ENCODE data around the gene CDCA7L. TPM values are rescaled to one million over a fixed set of nuclear protein-coding genes. Genes with fewer than 3 reads are reported as not detected.

The CDCA7L gene
- polyA plus RNA-seq, 1 donor (not counting 4 experiments of a cell fraction or from before 2014, with no cell fraction given): 31.8 TPM

DNA sequence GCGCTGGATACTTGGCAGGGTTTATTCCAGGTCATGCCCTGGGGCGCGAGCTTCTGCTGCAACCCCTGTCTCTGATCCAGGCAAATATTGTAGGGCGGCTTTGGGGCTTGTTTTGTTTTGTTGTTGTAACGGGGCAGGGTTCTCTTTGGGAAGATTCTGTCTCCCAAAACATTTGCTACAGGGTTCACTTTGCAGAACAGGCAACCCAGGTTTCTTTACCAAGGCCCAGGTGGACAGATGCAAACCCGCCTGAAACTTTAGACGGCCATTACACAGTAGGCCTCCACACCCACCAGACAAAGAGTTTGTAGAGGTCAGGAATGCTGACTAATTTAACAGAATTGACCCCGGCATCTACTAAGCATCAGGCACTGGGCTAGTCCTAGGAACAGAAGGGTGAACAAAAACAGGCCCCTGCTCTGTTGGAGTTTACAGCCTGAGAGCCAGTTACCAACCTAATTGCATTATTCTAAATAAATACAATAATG is 567 bp upstream of the CDCA7L start:
- Histone ChIP-seq H2AFZ (ENCODE audit: control insufficient read depth, low read length) (no peak overlapping the region), H3K4me2 (ENCODE audit: control insufficient read depth, extremely low read depth, insufficient read depth, low read depth, low read length) (peak overlapping the region; percentile 98), H3K9me1 (ENCODE audit: control insufficient read depth, extremely low read depth, insufficient read depth, low read length) (no peaks in the 10 kb centered on the region), H3K27ac (ENCODE audit: control insufficient read depth, insufficient read depth, low read length) (peak overlapping the region; percentile 94), H3K4me1 (ENCODE audit: control insufficient read depth, extremely low read depth, insufficient read depth, low read length) (peaks cover 31% of the 10 kb centered on the region), H3K9ac (ENCODE audit: control insufficient read depth, extremely low read depth, insufficient read depth, low read length) (peak overlapping the region; percentile 90), H3K36me3 (ENCODE audit: control insufficient read depth in 2 of 2, extremely low read depth in 1 of 2, insufficient read depth in 2 of 2, low read length in 2 of 2) (no peaks in the 10 kb centered on the region), H3K9me3 (ENCODE audit: control insufficient read depth, low read depth, low read length) (no peaks in the 10 kb centered on the region), H3K79me2 (ENCODE audit: control insufficient read depth, insufficient read depth, low read length) (peaks cover 8% of the 10 kb centered on the region), H3K4me3 (ENCODE audit: control insufficient read depth in 2 of 3, extremely low read depth in 1 of 3, insufficient read depth in 2 of 3, low read depth in 1 of 3, low read length in 3 of 3) (peak overlapping the region; percentile 71 to 96 (median 88)), H3K27me3 (ENCODE audit: control insufficient read depth, extremely low read depth, insufficient read depth, low read length) (no peaks in the 10 kb centered on the region), H4K20me1 (ENCODE audit: control insufficient read depth, extremely low read depth, insufficient read depth, low read length) (no peaks in the 10 kb centered on the region)
- dilution Hi-C loops (cut with MboI; ENCODE audit: extremely low pct_ligation_motif_present, low sequenced_read_pairs): no loop called here
- DNase-seq (ENCODE audit: low read depth, low spot score) (no peak), FAIRE-seq (peak; percentile 59)
- no peak for TF ChIP-seq EZH2 (IDR thresholded peaks at IDR 0.05; ENCODE audit: low read length)
- TF ChIP-seq, protein P1, sequence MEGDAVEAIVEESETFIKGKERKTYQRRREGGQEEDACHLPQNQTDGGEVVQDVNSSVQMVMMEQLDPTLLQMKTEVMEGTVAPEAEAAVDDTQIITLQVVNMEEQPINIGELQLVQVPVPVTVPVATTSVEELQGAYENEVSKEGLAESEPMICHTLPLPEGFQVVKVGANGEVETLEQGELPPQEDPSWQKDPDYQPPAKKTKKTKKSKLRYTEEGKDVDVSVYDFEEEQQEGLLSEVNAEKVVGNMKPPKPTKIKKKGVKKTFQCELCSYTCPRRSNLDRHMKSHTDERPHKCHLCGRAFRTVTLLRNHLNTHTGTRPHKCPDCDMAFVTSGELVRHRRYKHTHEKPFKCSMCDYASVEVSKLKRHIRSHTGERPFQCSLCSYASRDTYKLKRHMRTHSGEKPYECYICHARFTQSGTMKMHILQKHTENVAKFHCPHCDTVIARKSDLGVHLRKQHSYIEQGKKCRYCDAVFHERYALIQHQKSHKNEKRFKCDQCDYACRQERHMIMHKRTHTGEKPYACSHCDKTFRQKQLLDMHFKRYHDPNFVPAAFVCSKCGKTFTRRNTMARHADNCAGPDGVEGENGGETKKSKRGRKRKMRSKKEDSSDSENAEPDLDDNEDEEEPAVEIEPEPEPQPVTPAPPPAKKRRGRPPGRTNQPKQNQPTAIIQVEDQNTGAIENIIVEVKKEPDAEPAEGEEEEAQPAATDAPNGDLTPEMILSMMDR (optimal IDR thresholded peaks at IDR 0.05 in 1 of 3, IDR thresholded peaks at IDR 0.05 in 1 of 3, conservative IDR thresholded peaks at IDR 0.05 in 1 of 3; ENCODE audit: extremely low read depth in 1 of 3, insufficient read depth in 2 of 3, low read length in 3 of 3): no peak

DNA sequence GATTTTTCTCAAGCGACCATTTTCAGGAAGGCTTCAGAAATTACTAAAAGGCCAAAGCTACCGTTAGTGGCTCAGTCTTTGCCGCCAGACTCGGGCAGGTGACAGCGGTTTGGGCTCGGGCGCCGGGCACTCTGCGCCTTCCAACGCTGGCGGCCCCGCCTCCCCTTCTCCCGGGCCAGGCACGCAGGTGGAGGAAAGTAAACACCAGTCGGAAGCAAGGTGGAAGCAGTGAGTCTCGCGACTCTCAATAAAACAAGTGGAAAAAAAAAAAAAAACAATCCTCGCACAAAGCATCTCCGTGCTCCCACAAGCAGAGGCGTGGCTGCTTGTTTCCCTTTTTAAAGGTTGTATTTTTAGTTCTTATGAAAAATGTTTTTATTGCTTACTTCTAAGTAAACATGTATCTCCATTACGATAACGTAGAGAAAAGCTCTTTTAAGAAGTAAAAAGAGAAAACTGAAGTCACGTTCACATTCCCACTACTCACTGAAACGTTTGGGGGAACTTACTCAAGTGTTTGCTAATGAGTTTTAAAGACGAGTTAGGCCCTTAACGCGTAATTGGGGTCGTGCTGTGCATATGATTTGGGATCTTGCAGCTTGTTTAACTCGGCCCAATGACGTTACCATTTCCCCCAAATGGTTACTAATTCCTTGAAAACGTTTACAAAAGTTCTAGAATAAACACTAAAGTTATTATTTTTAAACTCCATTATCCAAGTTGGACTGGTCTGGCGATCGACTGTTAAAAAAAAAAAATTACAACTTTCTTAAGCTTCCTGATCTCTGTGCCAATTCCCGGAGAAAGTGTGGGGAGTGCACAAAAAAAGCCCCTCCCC is 864 bp downstream of the CDCA7L start:
- H3K4me1 ChIP-seq (ENCODE audit: control insufficient read depth, extremely low read depth, insufficient read depth, low read length): peaks cover 40% of the 10 kb centered on the region
- H3K27me3 ChIP-seq (ENCODE audit: control insufficient read depth, extremely low read depth, insufficient read depth, low read length): no peaks in the 10 kb centered on the region
- TF ChIP-seq, protein P1 (optimal IDR thresholded peaks at IDR 0.05 in 1 of 3, IDR thresholded peaks at IDR 0.05 in 1 of 3, conservative IDR thresholded peaks at IDR 0.05 in 1 of 3; ENCODE audit: extremely low read depth in 1 of 3, insufficient read depth in 2 of 3, low read length in 3 of 3): peak in 2 of 3 experiments; percentile 8 to 21
- TF ChIP-seq EZH2 (IDR thresholded peaks at IDR 0.05; ENCODE audit: low read length): no peak
- DNase-seq (ENCODE audit: low read depth, low spot score) (no peak), FAIRE-seq (no peak)
- peaks cover 18% of the 10 kb centered on the region for H3K79me2 ChIP-seq (ENCODE audit: control insufficient read depth, insufficient read depth, low read length)
- H3K9me1 ChIP-seq (ENCODE audit: control insufficient read depth, extremely low read depth, insufficient read depth, low read length): peaks cover 2% of the 10 kb centered on the region
- peak overlapping the region; percentile 94 for H3K27ac ChIP-seq (ENCODE audit: control insufficient read depth, insufficient read depth, low read length)
- peak overlapping the region; percentile 71 to 96 (median 88) for H3K4me3 ChIP-seq (ENCODE audit: control insufficient read depth in 2 of 3, extremely low read depth in 1 of 3, insufficient read depth in 2 of 3, low read depth in 1 of 3, low read length in 3 of 3)
- no peaks in the 10 kb centered on the region for H4K20me1 ChIP-seq (ENCODE audit: control insufficient read depth, extremely low read depth, insufficient read depth, low read length)
- H2AFZ ChIP-seq (ENCODE audit: control insufficient read depth, low read length): peak overlapping the region; percentile 92
- no peaks in the 10 kb centered on the region for H3K9me3 ChIP-seq (ENCODE audit: control insufficient read depth, low read depth, low read length)
- dilution Hi-C loops (cut with MboI; ENCODE audit: extremely low pct_ligation_motif_present, low sequenced_read_pairs): no loop called here
- peak overlapping the region; percentile 90 for H3K9ac ChIP-seq (ENCODE audit: control insufficient read depth, extremely low read depth, insufficient read depth, low read length)
- H3K4me2 ChIP-seq (ENCODE audit: control insufficient read depth, extremely low read depth, insufficient read depth, low read depth, low read length): peak overlapping the region; percentile 98
- H3K36me3 ChIP-seq (ENCODE audit: control insufficient read depth in 2 of 2, extremely low read depth in 1 of 2, insufficient read depth in 2 of 2, low read length in 2 of 2): peaks cover 0 to 4% of the 10 kb centered on the region in 2 experiments

Data from keratinocyte (primary cell).